HCT116 (cell line): Measurements from ENCODE around the gene ATP8A2.

ENCODE experiments used
- CBX3 ChIP-seq: IDR thresholded peaks from 2 replicates; pipeline ENCODE4 v1.6.1; 2012; ENCODE audit warnings: low read depth
- CEBPB ChIP-seq: IDR thresholded peaks from 2 replicates; pipeline ENCODE4 v1.6.1; 2012; ENCODE audit warnings: low read depth
- CTCF ChIP-seq, 3 experiments: fragments of 200-600 bp in 1 of 3; sonication (generic) in 1 of 3; IDR thresholded peaks in 2 of 3; conservative IDR thresholded peaks in 1 of 3; 2 replicates each; pipeline ENCODE4 v1.5.1; 2012 to 2017; ENCODE audit warnings: low read depth in 2 of 3, low read length in 2 of 3, antibody characterized with exemption in 1 of 3, borderline replicate concordance in 1 of 3, control low read depth in 1 of 3, mild to moderate bottlenecking in 1 of 3, mixed read lengths in 1 of 3, mixed run types in 1 of 3, moderate library complexity in 1 of 3; ENCODE audit not compliant: insufficient read depth in 1 of 3
- EGR1 ChIP-seq: IDR thresholded peaks from 2 replicates; pipeline ENCODE4 v1.6.1; 2012; ENCODE audit warnings: low read depth
- EZH2 ChIP-seq: fragments of 200-600 bp; sonication (generic); IDR thresholded peaks from 2 replicates; pipeline ENCODE4 v1.6.1; 2017; ENCODE audit warnings: antibody characterized with exemption, mixed run types
- EZH2phosphoT487 ChIP-seq: fragments of 200-600 bp; IDR thresholded peaks from 2 replicates; pipeline ENCODE4 v1.6.1; 2018; ENCODE audit warnings: antibody characterized with exemption, borderline replicate concordance
- POLR2A ChIP-seq: IDR thresholded peaks from 2 replicates; pipeline ENCODE4 v1.7.0; 2011; ENCODE audit warnings: borderline replicate concordance; ENCODE audit not compliant: insufficient read depth, insufficient read length; ENCODE audit errors: extremely low read depth
- POLR2AphosphoS5 ChIP-seq: IDR thresholded peaks from 2 replicates; pipeline ENCODE4 v1.6.1; 2011; ENCODE audit warnings: mild to moderate bottlenecking, low read depth, low read length, moderate library complexity
- REST ChIP-seq: IDR thresholded peaks from 2 replicates; pipeline ENCODE4 v1.6.1; 2012; ENCODE audit warnings: low read depth
- SIN3A ChIP-seq: IDR thresholded peaks from 2 replicates; pipeline ENCODE4 v1.6.1; 2012; ENCODE audit warnings: low read depth
- YY1 ChIP-seq: IDR thresholded peaks from 2 replicates; pipeline ENCODE4 v1.6.1; 2011; ENCODE audit warnings: low read length, low read depth, moderate library complexity, mild to moderate bottlenecking; ENCODE audit not compliant: insufficient replicate concordance; ENCODE audit errors: extremely low read depth
- TF ChIP-seq, protein P1 (sequence below): IDR thresholded peaks from 2 replicates; pipeline ENCODE4 v1.6.1; 2012

DNA sequence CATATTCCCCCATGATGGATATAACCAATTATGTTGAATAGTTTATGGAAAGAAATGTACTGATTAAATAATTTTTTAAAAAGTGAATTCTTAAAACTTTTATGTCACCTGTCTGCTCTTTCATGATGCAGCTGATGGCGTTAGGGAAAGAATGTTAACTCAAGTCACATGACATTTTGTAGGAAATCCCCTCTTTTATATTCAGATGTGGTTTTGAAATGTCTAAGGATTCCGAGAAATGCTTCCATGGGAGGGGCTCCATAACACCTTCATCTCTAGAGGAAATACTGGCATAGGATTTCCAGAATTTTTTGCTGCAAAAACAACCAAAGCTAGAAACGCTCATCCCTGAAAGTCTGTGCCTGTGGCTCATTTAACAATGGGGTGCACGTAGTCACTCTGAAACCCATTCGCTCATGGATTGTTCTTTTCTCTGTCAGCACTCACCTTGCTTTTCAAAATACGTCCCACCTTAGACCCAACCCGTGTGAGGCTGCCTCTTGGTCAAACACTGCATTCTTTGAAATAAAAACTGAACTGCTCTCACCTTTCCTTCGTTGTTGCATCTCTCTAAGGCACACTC lies 391.1 kb downstream of the ATP8A2 start:
- no peak for TF ChIP-seq POLR2A
- no peak for TF ChIP-seq CTCF (IDR thresholded peaks at IDR 0.05 in 2 of 3, conservative IDR thresholded peaks at IDR 0.05 in 1 of 3; ENCODE audit: borderline replicate concordance in 1 of 3, insufficient read depth in 1 of 3, low read depth in 2 of 3, low read length in 2 of 3)
- TF ChIP-seq EZH2phosphoT487 = no peak
- no peak for TF ChIP-seq EZH2
- no peak for TF ChIP-seq YY1
- no peak for TF ChIP-seq CEBPB
- TF ChIP-seq REST = no peak
- no peak for TF ChIP-seq SIN3A
- TF ChIP-seq CBX3 = no peak
- TF ChIP-seq EGR1 = no peak
- no peak for TF ChIP-seq POLR2AphosphoS5
- TF ChIP-seq, protein P1, sequence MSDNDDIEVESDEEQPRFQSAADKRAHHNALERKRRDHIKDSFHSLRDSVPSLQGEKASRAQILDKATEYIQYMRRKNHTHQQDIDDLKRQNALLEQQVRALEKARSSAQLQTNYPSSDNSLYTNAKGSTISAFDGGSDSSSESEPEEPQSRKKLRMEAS = no peak
